Ishikawa (cell line): ENCODE data around the gene CXCL6.

Experiments used
- CEBPB ChIP-seq: IDR thresholded peaks from 2 replicates; pipeline ENCODE4 v1.6.1; 2012
- EP300 ChIP-seq: IDR thresholded peaks from 2 replicates; pipeline ENCODE4 v1.6.1; 2012; ENCODE audit warnings: borderline replicate concordance
- FOXM1 ChIP-seq: IDR thresholded peaks from 2 replicates; pipeline ENCODE4 v1.6.1; 2012; ENCODE audit warnings: low read depth, borderline replicate concordance
- MAX ChIP-seq: IDR thresholded peaks from 2 replicates; pipeline ENCODE4 v1.6.1; 2012
- NFIC ChIP-seq: IDR thresholded peaks from 2 replicates; pipeline ENCODE4 v1.6.1; 2012
- REST ChIP-seq: IDR thresholded peaks from 2 replicates; pipeline ENCODE4 v1.6.1; 2012; ENCODE audit warnings: low read depth, mild to moderate bottlenecking
- TAF1 ChIP-seq: IDR thresholded peaks from 2 replicates; pipeline ENCODE4 v1.6.1; 2012; ENCODE audit warnings: low read depth, mild to moderate bottlenecking

GRCh38 chr4:73855406-73855805 is 18.9 kb downstream of the CXCL6 start:
- TF ChIP-seq CEBPB: no peak
- TF ChIP-seq MAX: no peak
- no peak for TF ChIP-seq EP300
- TF ChIP-seq REST: no peak
- TF ChIP-seq FOXM1: no peak
- no peak for TF ChIP-seq TAF1
- no peak for TF ChIP-seq NFIC
